GM23338 (cell line): Measurements from ENCODE around the gene CYP4Z1. TPM values are rescaled to one million over a fixed set of nuclear protein-coding genes. Genes with fewer than 3 reads are reported as not detected.

ENCODE experiments used
- ATAC-seq: fragments of 200-7000 bp; cut with Tn5 transposase; 3 replicates; pipeline ENCODE4 v1.9.1; 2020
- DNase-seq: peaks from one replicate; pipeline ENCODE4 v3.0.0-alpha.2; 2015; ENCODE audit warnings: low spot score
- H2AFZ ChIP-seq: fragments of 200-600 bp; sonication (generic); 2 replicates; pipeline ENCODE4 v1.8.0; 2016; ENCODE audit warnings: antibody characterized with exemption, mild to moderate bottlenecking, moderate library complexity
- H3F3A ChIP-seq: fragments of 200-600 bp; sonication (generic); replicated peaks from 2 replicates; pipeline ENCODE4 v1.8.0; 2017; ENCODE audit warnings: antibody characterized with exemption, mixed run types, low read depth
- H3K27ac ChIP-seq: fragments of 200-600 bp; sonication (generic); 2 replicates; pipeline ENCODE4 v1.6.1; 2016; ENCODE audit warnings: low read depth
- H3K27me3 ChIP-seq: fragments of 200-600 bp; sonication (generic); 2 replicates; pipeline ENCODE4 v1.8.0; 2016; ENCODE audit warnings: mild to moderate bottlenecking, mixed run types, moderate library complexity; ENCODE audit not compliant: insufficient read depth
- H3K36me3 ChIP-seq: fragments of 200-600 bp; sonication (generic); 2 replicates; pipeline ENCODE4 v1.8.0; 2016; ENCODE audit warnings: mild to moderate bottlenecking; ENCODE audit not compliant: insufficient read depth
- H3K4me1 ChIP-seq: fragments of 200-600 bp; sonication (generic); 2 replicates; pipeline ENCODE4 v1.8.0; 2016; ENCODE audit warnings: mild to moderate bottlenecking, moderate library complexity; ENCODE audit not compliant: insufficient read depth
- H3K4me2 ChIP-seq: fragments of 200-600 bp; sonication (generic); 2 replicates; pipeline ENCODE4 v1.7.1; 2017; ENCODE audit warnings: mixed run types
- H3K4me3 ChIP-seq: fragments of 200-600 bp; sonication (generic); 2 replicates; pipeline ENCODE4 v1.6.1; 2016; ENCODE audit warnings: mixed run types
- H3K79me2 ChIP-seq: fragments of 200-600 bp; sonication (generic); replicated peaks from 2 replicates; pipeline ENCODE4 v1.8.0; 2017; ENCODE audit warnings: mild to moderate bottlenecking; ENCODE audit not compliant: insufficient read depth
- H3K9me2 ChIP-seq: fragments of 200-600 bp; sonication (generic); 2 replicates; pipeline ENCODE4 v1.8.0; 2017; ENCODE audit not compliant: insufficient read depth
- H4K20me1 ChIP-seq: fragments of 200-600 bp; sonication (generic); replicated peaks from 2 replicates; pipeline ENCODE4 v1.8.0; 2017; ENCODE audit warnings: mild to moderate bottlenecking; ENCODE audit not compliant: insufficient read depth
- H3K27ac Mint-ChIP-seq: 2 replicates; pipeline ENCODE4 v1.8.0; 2020; ENCODE audit warnings: inconsistent platforms, mild to moderate bottlenecking, moderate library complexity, mixed read lengths
- H3K27me3 Mint-ChIP-seq: 3 replicates; pipeline ENCODE4 v1.8.0; 2022; ENCODE audit warnings: low read depth, mild to moderate bottlenecking, moderate library complexity, mixed read lengths, inconsistent platforms; ENCODE audit not compliant: insufficient read depth, poor library complexity
- H3K36me3 Mint-ChIP-seq: 3 replicates; pipeline ENCODE4 v1.8.0; 2021; ENCODE audit warnings: low read depth, mild to moderate bottlenecking, inconsistent platforms, moderate library complexity, mixed read lengths
- H3K4me1 Mint-ChIP-seq: 3 replicates; pipeline ENCODE4 v1.8.0; 2020; ENCODE audit warnings: mild to moderate bottlenecking, inconsistent platforms, mixed read lengths
- H3K4me3 Mint-ChIP-seq: 3 replicates; pipeline ENCODE4 v1.8.0; 2021; ENCODE audit warnings: moderate library complexity, mild to moderate bottlenecking, inconsistent platforms, mixed read lengths
- H3K9me3 Mint-ChIP-seq: 3 replicates; pipeline ENCODE4 v1.8.0; 2020; ENCODE audit warnings: moderate library complexity, mild to moderate bottlenecking, inconsistent platforms, mixed read lengths
- CREB1 ChIP-seq: fragments of 250-450 bp; sonication (Bioruptor Pico); IDR thresholded peaks from 2 replicates; pipeline ENCODE4 v1.5.0; 2020; ENCODE audit warnings: low read depth, mild to moderate bottlenecking, moderate library complexity
- EZH2phosphoT487 ChIP-seq: fragments of 200-600 bp; sonication (generic); IDR thresholded peaks from one replicate; pipeline ENCODE4 v1.8.1; 2018; ENCODE audit warnings: antibody characterized with exemption; ENCODE audit not compliant: unreplicated experiment
- JUNB ChIP-seq: IDR thresholded peaks from one replicate; pipeline ENCODE4 v1.6.1; 2016; ENCODE audit warnings: antibody characterized with exemption; ENCODE audit not compliant: unreplicated experiment
- NANOG ChIP-seq: IDR thresholded peaks from 2 replicates; pipeline ENCODE4 v1.6.1; 2016; ENCODE audit warnings: antibody characterized with exemption, borderline replicate concordance
- POLR2AphosphoS5 ChIP-seq: IDR thresholded peaks from 2 replicates; pipeline ENCODE4 v1.6.1; 2016; ENCODE audit warnings: antibody characterized with exemption, low read depth
- STAT1 ChIP-seq: IDR thresholded peaks from one replicate; pipeline ENCODE4 v1.6.1; 2016; ENCODE audit warnings: antibody characterized with exemption; ENCODE audit not compliant: unreplicated experiment
- polyA plus RNA-seq: library from polyadenylated mRNA; unstranded; fragments of >200 nt; fragmentation: Nextera tagmentation; extraction: Ambion mirVana; gene quantifications from 2 replicates; pipeline ENCODE4 v1.2.1, GENCODE V29; 2016
- total RNA-seq: library from RNA; depleted of rRNA; stranded (reverse); fragments of >200 nt; shearing (Covaris generic); gene quantifications from 2 replicates; pipeline ENCODE4 v1.2.3, GENCODE V29; 2014; rRNA removed
- TF ChIP-seq, protein P1 (sequence below): IDR thresholded peaks from one replicate; pipeline ENCODE4 v1.6.1; 2018; ENCODE audit warnings: antibody characterized with exemption; ENCODE audit not compliant: unreplicated experiment

Gene CYP4Z1
- total and polyA plus RNA-seq, 2 experiments from 2014 or later, result not detected

DNA sequence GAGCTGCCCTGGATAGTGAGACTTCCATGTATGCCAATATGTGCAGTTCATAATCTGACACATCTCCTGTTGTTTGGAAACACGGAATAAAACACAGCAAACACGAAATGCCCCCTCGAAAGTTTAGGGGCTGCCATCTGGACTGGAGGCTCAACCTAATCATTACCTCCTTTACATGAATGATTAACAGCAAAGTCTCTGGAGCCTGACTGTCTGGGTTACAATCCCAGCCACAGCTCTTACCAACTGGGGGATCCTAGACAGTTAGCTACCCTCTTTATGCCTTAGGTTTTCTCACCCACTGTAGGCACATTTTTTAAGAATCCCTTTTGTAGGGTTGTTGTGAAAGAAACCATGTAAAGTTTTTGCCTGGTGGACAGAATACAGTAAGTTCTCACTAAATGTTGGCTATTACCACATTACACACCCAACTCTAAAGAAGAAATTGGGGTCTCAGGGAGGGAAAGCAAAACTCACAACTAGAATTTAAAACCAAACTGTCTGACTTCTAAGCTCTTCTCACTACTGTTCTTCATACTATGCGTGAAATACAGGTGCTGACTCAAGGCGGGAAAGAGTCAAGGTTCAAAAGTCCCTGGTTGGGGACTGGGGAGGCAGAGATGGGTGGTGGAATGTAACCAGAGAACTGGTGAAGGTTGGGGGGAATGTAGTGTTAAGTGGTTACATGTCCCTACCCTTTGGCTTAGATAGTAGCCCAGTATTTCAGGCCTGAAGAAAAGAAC is 94.4 kb downstream of the CYP4Z1 start (continued):
- TF ChIP-seq, protein P1, sequence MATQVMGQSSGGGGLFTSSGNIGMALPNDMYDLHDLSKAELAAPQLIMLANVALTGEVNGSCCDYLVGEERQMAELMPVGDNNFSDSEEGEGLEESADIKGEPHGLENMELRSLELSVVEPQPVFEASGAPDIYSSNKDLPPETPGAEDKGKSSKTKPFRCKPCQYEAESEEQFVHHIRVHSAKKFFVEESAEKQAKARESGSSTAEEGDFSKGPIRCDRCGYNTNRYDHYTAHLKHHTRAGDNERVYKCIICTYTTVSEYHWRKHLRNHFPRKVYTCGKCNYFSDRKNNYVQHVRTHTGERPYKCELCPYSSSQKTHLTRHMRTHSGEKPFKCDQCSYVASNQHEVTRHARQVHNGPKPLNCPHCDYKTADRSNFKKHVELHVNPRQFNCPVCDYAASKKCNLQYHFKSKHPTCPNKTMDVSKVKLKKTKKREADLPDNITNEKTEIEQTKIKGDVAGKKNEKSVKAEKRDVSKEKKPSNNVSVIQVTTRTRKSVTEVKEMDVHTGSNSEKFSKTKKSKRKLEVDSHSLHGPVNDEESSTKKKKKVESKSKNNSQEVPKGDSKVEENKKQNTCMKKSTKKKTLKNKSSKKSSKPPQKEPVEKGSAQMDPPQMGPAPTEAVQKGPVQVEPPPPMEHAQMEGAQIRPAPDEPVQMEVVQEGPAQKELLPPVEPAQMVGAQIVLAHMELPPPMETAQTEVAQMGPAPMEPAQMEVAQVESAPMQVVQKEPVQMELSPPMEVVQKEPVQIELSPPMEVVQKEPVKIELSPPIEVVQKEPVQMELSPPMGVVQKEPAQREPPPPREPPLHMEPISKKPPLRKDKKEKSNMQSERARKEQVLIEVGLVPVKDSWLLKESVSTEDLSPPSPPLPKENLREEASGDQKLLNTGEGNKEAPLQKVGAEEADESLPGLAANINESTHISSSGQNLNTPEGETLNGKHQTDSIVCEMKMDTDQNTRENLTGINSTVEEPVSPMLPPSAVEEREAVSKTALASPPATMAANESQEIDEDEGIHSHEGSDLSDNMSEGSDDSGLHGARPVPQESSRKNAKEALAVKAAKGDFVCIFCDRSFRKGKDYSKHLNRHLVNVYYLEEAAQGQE, result no peak

DNA sequence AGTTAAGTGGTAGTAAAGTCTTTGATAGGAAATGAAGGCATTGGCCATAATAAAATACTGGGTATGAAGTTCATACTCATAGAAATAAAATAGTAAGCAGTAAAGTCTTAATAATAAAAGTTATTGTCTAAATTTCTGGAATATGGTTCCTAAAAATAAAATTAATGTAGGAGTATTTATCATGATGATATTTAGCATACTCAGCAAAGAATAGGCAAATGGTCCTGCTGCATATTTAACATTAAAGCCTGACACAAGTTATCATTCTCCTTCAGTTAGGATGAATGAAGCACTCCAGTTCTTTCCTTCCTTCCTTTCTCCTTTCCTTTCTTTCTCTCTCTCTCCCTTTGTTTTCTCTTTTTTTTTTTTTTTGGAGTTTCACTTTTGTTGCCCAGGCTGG is 97.5 kb downstream of the CYP4Z1 start:
- TF ChIP-seq NANOG, result no peak
- no peak for TF ChIP-seq POLR2AphosphoS5
- TF ChIP-seq STAT1, result no peak
- TF ChIP-seq CREB1 (CRISPR knock-in tag), result no peak
- TF ChIP-seq JUNB, result no peak
- TF ChIP-seq EZH2phosphoT487, result no peak
- peaks cover 5% of the 10 kb centered on the region for H3K36me3 ChIP-seq
- DNase-seq (no peak), ATAC-seq (no peak)
- no peaks in the 10 kb centered on the region for H3K9me2 ChIP-seq
- no peak overlapping the region for H3K27ac ChIP-seq
- Mint-ChIP-seq H3K4me1 (no peaks in the 10 kb centered on the region), H3K27me3 (peaks cover 6% of the 10 kb centered on the region), H3K27ac (no peak overlapping the region), H3K9me3 (peaks cover 39% of the 10 kb centered on the region), H3K4me3 (no peak overlapping the region), H3K36me3 (peaks cover 21% of the 10 kb centered on the region; the same call in 2 of the 3 replicates)
- no peaks in the 10 kb centered on the region for H3K27me3 ChIP-seq
- H3K4me2 ChIP-seq, result no peak overlapping the region
- no peak overlapping the region for H3K4me3 ChIP-seq
- H3F3A ChIP-seq, result no peaks in the 10 kb centered on the region
- H4K20me1 ChIP-seq, result no peaks in the 10 kb centered on the region
- no peaks in the 10 kb centered on the region for H3K4me1 ChIP-seq
- H2AFZ ChIP-seq, result no peak overlapping the region
- no peaks in the 10 kb centered on the region for H3K79me2 ChIP-seq

Other genes starting within 250 kb of the CYP4Z1 start
- gene CYP4A11, start 125.8 kb upstream of the CYP4Z1 start, total RNA-seq, result not detected in 2 replicates
- not detected in 2 replicates for gene CYP4A11, start 125.8 kb upstream of the CYP4Z1 start, polyA plus RNA-seq
- gene CYP4X1, start 43.6 kb upstream of the CYP4Z1 start, total RNA-seq, result 2.2 and 3.6 TPM in 2 replicates
- 1.1 and 1.8 TPM in 2 replicates for gene CYP4X1, start 43.6 kb upstream of the CYP4Z1 start, polyA plus RNA-seq
- gene CYP4A22, start 70.2 kb downstream of the CYP4Z1 start, total RNA-seq, result not detected in 2 replicates
- gene CYP4A22, start 70.2 kb downstream of the CYP4Z1 start, polyA plus RNA-seq, result not detected in 2 replicates
- not detected in 2 replicates for gene PDZK1IP1, start 122.8 kb downstream of the CYP4Z1 start, total RNA-seq
- gene PDZK1IP1, start 122.8 kb downstream of the CYP4Z1 start, polyA plus RNA-seq, result not detected in 2 replicates
- not detected in 2 replicates for gene TAL1, start 165.0 kb downstream of the CYP4Z1 start, total RNA-seq
- not detected in 2 replicates for gene TAL1, start 165.0 kb downstream of the CYP4Z1 start, polyA plus RNA-seq
- gene STIL, start 246.9 kb downstream of the CYP4Z1 start, total RNA-seq, result 31.1 and 38.2 TPM in 2 replicates
- gene STIL, start 246.9 kb downstream of the CYP4Z1 start, polyA plus RNA-seq, result 15.1 and 15.6 TPM in 2 replicates